ENCODE results near the gene C12orf42. TPM values are rescaled to one million over a fixed set of nuclear protein-coding genes. Genes with fewer than 3 reads are reported as not detected.

Gene C12orf42
- total and polyA plus RNA-seq, 10 of the 15 experiments (the other 5 are each of a cell fraction or from before 2014, with no cell fraction given): 1.4 to 7.0 (median 2.4) TPM

- TF ChIP-seq TCF7 (IDR thresholded peaks at IDR 0.05; ENCODE audit: borderline replicate concordance): no peak
- TF ChIP-seq, protein P1, sequence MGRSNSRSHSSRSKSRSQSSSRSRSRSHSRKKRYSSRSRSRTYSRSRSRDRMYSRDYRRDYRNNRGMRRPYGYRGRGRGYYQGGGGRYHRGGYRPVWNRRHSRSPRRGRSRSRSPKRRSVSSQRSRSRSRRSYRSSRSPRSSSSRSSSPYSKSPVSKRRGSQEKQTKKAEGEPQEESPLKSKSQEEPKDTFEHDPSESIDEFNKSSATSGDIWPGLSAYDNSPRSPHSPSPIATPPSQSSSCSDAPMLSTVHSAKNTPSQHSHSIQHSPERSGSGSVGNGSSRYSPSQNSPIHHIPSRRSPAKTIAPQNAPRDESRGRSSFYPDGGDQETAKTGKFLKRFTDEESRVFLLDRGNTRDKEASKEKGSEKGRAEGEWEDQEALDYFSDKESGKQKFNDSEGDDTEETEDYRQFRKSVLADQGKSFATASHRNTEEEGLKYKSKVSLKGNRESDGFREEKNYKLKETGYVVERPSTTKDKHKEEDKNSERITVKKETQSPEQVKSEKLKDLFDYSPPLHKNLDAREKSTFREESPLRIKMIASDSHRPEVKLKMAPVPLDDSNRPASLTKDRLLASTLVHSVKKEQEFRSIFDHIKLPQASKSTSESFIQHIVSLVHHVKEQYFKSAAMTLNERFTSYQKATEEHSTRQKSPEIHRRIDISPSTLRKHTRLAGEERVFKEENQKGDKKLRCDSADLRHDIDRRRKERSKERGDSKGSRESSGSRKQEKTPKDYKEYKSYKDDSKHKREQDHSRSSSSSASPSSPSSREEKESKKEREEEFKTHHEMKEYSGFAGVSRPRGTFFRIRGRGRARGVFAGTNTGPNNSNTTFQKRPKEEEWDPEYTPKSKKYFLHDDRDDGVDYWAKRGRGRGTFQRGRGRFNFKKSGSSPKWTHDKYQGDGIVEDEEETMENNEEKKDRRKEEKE (IDR thresholded peaks at IDR 0.05): no peak
- TF ChIP-seq CHD4 (IDR thresholded peaks at IDR 0.05): no peak
- TF ChIP-seq, protein P2, sequence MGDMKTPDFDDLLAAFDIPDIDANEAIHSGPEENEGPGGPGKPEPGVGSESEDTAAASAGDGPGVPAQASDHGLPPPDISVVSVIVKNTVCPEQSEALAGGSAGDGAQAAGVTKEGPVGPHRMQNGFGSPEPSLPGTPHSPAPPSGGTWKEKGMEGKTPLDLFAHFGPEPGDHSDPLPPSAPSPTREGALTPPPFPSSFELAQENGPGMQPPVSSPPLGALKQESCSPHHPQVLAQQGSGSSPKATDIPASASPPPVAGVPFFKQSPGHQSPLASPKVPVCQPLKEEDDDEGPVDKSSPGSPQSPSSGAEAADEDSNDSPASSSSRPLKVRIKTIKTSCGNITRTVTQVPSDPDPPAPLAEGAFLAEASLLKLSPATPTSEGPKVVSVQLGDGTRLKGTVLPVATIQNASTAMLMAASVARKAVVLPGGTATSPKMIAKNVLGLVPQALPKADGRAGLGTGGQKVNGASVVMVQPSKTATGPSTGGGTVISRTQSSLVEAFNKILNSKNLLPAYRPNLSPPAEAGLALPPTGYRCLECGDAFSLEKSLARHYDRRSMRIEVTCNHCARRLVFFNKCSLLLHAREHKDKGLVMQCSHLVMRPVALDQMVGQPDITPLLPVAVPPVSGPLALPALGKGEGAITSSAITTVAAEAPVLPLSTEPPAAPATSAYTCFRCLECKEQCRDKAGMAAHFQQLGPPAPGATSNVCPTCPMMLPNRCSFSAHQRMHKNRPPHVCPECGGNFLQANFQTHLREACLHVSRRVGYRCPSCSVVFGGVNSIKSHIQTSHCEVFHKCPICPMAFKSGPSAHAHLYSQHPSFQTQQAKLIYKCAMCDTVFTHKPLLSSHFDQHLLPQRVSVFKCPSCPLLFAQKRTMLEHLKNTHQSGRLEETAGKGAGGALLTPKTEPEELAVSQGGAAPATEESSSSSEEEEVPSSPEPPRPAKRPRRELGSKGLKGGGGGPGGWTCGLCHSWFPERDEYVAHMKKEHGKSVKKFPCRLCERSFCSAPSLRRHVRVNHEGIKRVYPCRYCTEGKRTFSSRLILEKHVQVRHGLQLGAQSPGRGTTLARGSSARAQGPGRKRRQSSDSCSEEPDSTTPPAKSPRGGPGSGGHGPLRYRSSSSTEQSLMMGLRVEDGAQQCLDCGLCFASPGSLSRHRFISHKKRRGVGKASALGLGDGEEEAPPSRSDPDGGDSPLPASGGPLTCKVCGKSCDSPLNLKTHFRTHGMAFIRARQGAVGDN (IDR thresholded peaks at IDR 0.05): no peak
- no peak for TF ChIP-seq NFXL1 (IDR thresholded peaks at IDR 0.05; ENCODE audit: borderline replicate concordance)
- TF ChIP-seq NR2C1 (IDR thresholded peaks at IDR 0.05): no peak
- no peak for TF ChIP-seq LARP7 (IDR thresholded peaks at IDR 0.05)
- TF ChIP-seq ZNF217 (IDR thresholded peaks at IDR 0.05): no peak
- no peak for TF ChIP-seq SPI1 (IDR thresholded peaks at IDR 0.05; ENCODE audit: borderline replicate concordance, insufficient read depth, low read depth, low read length)
- no peak for TF ChIP-seq TCF3 (IDR thresholded peaks at IDR 0.05; ENCODE audit: borderline replicate concordance, insufficient read depth, low read depth, low read length)
- TF ChIP-seq CHD2 (IDR thresholded peaks at IDR 0.05; ENCODE audit: borderline replicate concordance, low read depth, low read length): no peak
- TF ChIP-seq SIX5 (IDR thresholded peaks at IDR 0.05; ENCODE audit: low read depth, low read length, severe bottlenecking): no peak
- no peak for TF ChIP-seq BACH1 (IDR thresholded peaks at IDR 0.05; ENCODE audit: borderline replicate concordance)
- no peak for TF ChIP-seq FOXM1 (IDR thresholded peaks at IDR 0.05; ENCODE audit: low read depth, low read length)
- TF ChIP-seq MAX (IDR thresholded peaks at IDR 0.05; ENCODE audit: low read depth, low read length): no peak
- Histone ChIP-seq H2AFZ (ENCODE audit: control insufficient read depth, low read depth, low read length) (no peak overlapping the region), H3K9ac (ENCODE audit: control insufficient read depth, insufficient read depth, low read length) (no peak overlapping the region), H3K4me1 (ENCODE audit: control insufficient read depth, insufficient read depth, low read length) (0 out of 2 replicates have a peak, but pooled peaks cover 5% of the 10 kb centered on the region), H3K4me2 (ENCODE audit: control insufficient read depth, insufficient read depth) (no peak overlapping the region), H3K36me3 (ENCODE audit: control insufficient read depth in 2 of 2, insufficient read depth in 2 of 2, low read length in 1 of 2) (no peaks in the 10 kb centered on the region), H4K20me1 (ENCODE audit: control insufficient read depth, insufficient read depth) (no peaks in the 10 kb centered on the region), H3K4me3 (no peak overlapping the region), H3K9me3 (replicated peaks; ENCODE audit: control insufficient read depth, insufficient read depth, low read length) (no peaks in the 10 kb centered on the region; the same call in 2 of the 3 replicates), H3K27ac (ENCODE audit: control insufficient read depth, insufficient read depth) (no peak overlapping the region), H3K79me2 (ENCODE audit: control insufficient read depth, insufficient read depth, low read length) (no peaks in the 10 kb centered on the region), H3K27me3 (replicated peaks in 1 of 2; ENCODE audit: control insufficient read depth in 2 of 2, insufficient read depth in 2 of 2, low read length in 1 of 2) (no peaks in the 10 kb centered on the region)
- in situ Hi-C loops (cut with MboI): no loop called here
- ATAC-seq: no peak
- ChIA-PET CTCF (interaction anchor here (0.6 to 1.0 kb wide), 2 partner anchors 131 to 434 kb away, joined by 3 read pairs; no protein-coding TSS in a partner anchor), RAD21 (ENCODE audit: unreplicated experiment) (no interaction called here), POLR2A (no interaction called here), SMC1A (ENCODE audit: uncharacterized antibody, unreplicated experiment) (no interaction called here)
- intact Hi-C loops (cut with micrococcal nuclease; ENCODE audit: unreplicated experiment): no loop called here
- no peak for DNase-seq (ENCODE audit: low read depth, low spot score)
- WGBS (ENCODE audit: insufficient coverage, insufficient replicate concordance, low lambda C conversion rate, missing lambda C conversion rate): 84% methylated on average over 1 of the region's 1 CpG
- BruUV-seq (replicated peaks): no TSS peak
- FAIRE-seq: no peak
Measured at GRCh38 chr12:103317220-103317619, 178.5 kb downstream of the C12orf42 start.

Data from GM12878 (cell line).